Adrenal gland (tissue), 12 donors: ENCODE data around the gene RINL. TPM values are rescaled to one million over a fixed set of nuclear protein-coding genes. Genes with fewer than 3 reads are reported as not detected.
A peak's percentile ranks its signal among the peaks of the same experiment; 100 is the strongest.

Experiments
- DNase-seq, 7 donors: peaks; one replicate each; pipeline ENCODE4 v3.0.0-alpha.2; 2019 to 2020
- H3K27ac ChIP-seq, 5 donors: fragments of 200-600 bp; sonication (generic) in 4 of 5; 1 replicate in 3 of 5; 2 replicates in 2 of 5; pipeline versions ENCODE4 v1.5.1 to v1.8.0; 2016 to 2020; ENCODE audit warnings: mild to moderate bottlenecking in 1 of 5
- H3K27me3 ChIP-seq: fragments of 200-600 bp; 2 replicates; pipeline ENCODE4 v1.8.0; 2021
- H3K36me3 ChIP-seq, 2 donors: fragments of 200-600 bp; replicated peaks in 1 of 2; 1 replicate in 1 of 2; 2 replicates in 1 of 2; pipeline versions ENCODE4 v1.5.1 to v1.8.0; 2018 to 2022
- H3K4me1 ChIP-seq, 2 donors: fragments of 200-600 bp; replicated peaks in 1 of 2; 1 replicate in 1 of 2; 2 replicates in 1 of 2; pipeline versions ENCODE4 v1.5.1 to v1.8.0; 2018 to 2021
- H3K4me3 ChIP-seq, 4 donors: fragments of 200-600 bp; sonication (generic) in 3 of 4; one replicate each; pipeline ENCODE4 v1.5.1; 2016 to 2018
- H3K9me3 ChIP-seq, 3 donors: fragments of 200-600 bp; sonication (generic) in 1 of 3; replicated peaks in 1 of 3; 1 replicate in 2 of 3; 2 replicates in 1 of 3; pipeline versions ENCODE4 v1.5.1 to v1.8.0; 2016 to 2021
- POLR2A ChIP-seq, 2 donors: fragments of 450-650 bp; IDR thresholded peaks; one replicate each; pipeline ENCODE4 v1.6.1; 2017; ENCODE audit warnings: antibody characterized with exemption in 2 of 2, mild to moderate bottlenecking in 2 of 2, moderate library complexity in 1 of 2
- WGBS, 4 donors: extraction: QIAGEN DNeasy Blood & Tissue Kit in 2 of 4; methylation state at CpG; one replicate each; pipeline versions ENCODE4 v1.1.5 to v1.1.7; 2013 to 2017; 5-methylcytosine and 5-hydroxymethylcytosine counted together
- intact Hi-C, 2 donors: fragments of 100-400 bp; cut with DNase I; formaldehyde crosslinking; loops; one replicate each; pipeline versions ENCODE4 v1.14.1 to v1.15.0; 2022 to 2023
- polyA plus RNA-seq, 3 donors: library from polyadenylated mRNA; stranded (reverse); fragments of 200-250 nt in 2 of 3; fragments of 350-450 nt in 1 of 3; fragmentation: Illumina TruSeq in 1 of 3; extraction: RNeasy Lipid Tissue Mini Kit (QIAGEN cat#74804) in 1 of 3; gene quantifications; one replicate each; pipeline ENCODE4 v1.2.3, GENCODE V29; 2013 to 2014
- total RNA-seq, 9 donors: library from RNA; depleted of rRNA in 4 of 9; stranded (reverse); fragments of >200 nt in 4 of 9; fragments of 120-200 nt in 1 of 9; fragmentation: NEBNext Ultra II Directional in 1 of 9; extraction: Animal tissue kit (Norgen Biotek cat#: 25700) in 1 of 9; gene quantifications; one replicate each; pipeline versions ENCODE4 v1.1.0 to v1.2.4, GENCODE V29; 2013 to 2023
- TF ChIP-seq, protein P1 (sequence below), 6 experiments: fragments of 450-650 bp in 4 of 6; fragments of 200-600 bp in 2 of 6; sonication (generic) in 1 of 6; IDR thresholded peaks; 1 replicate in 5 of 6; 2 replicates in 1 of 6; pipeline versions ENCODE4 v1.5.1 to v1.8.0; 2016 to 2021; ENCODE audit warnings: antibody characterized with exemption in 6 of 6, mild to moderate bottlenecking in 2 of 6, moderate library complexity in 1 of 6
- donor health status: healthy with polysubstance abuse.
- donor health status: Bipolar disorder and iron deficiency.
- donor health status: DM: yes; HTN: yes; CAD: no.
- donor health status: DM: no; HTN: no; CAD: no.
- donor health status: DM: no; HTN: no; CAD: no.
- donor health status: DM: yes; HTN: yes; CAD: no.

RINL gene
- total and polyA plus RNA-seq, 12 donors: 0.54 to 24.1 (median 4.9) TPM

DNA sequence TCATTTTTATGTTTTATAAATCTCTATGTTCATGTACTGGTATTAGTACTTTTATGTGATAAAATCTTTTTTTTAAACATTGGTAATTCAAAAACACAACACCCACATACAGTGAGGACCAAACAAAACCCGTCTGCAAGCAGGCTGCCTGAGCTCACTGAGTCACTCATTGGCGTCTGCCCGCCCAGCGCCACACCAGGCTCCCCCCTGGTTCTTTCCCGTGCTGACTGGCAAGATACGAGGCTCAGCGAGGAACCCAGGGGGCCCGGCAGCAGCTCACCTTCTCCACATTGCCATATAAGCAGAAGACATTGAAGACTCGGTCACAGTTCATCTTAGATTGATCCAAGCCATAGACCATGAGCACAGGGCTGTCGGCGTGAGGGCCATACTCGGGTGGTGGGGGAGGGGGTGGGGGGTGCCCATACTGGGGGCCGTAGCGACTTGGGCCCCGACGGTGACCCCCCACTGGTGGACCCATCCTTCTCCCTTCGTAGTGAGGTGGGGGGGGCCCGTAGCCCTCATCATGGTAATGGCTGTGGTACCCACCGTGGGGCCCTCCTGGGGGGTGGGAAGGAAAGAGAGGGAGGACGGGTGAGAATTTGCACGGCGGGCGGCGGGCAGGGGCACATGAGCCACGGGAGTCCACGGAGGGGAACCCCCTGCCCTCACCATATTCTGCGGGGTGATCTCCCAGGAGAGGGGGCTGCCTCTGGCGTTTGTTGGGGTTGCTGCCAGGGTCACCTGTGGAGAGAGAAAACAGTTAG lies 38.1 kb downstream of the RINL start:
- H3K4me1 ChIP-seq: peaks cover 24 to 79% of the 10 kb centered on the region in 2 donors
- 36 to 48% (median 45%) methylated on average over 16 to 28 of the region's 28 CpGs for WGBS, 4 donors
- H3K9me3 ChIP-seq: no peaks in the 10 kb centered on the region
- peak; percentile 60 to 85 (median 80) for DNase-seq
- intact Hi-C loops: loop anchor here in 1 of 2 donors (10.0 kb wide), 1 partner anchor 105 kb away; no protein-coding TSS in a partner anchor
- H3K27me3 ChIP-seq: no peaks in the 10 kb centered on the region
- peaks cover 0 to 100% of the 10 kb centered on the region in 2 donors for H3K36me3 ChIP-seq
- TF ChIP-seq, protein P1, sequence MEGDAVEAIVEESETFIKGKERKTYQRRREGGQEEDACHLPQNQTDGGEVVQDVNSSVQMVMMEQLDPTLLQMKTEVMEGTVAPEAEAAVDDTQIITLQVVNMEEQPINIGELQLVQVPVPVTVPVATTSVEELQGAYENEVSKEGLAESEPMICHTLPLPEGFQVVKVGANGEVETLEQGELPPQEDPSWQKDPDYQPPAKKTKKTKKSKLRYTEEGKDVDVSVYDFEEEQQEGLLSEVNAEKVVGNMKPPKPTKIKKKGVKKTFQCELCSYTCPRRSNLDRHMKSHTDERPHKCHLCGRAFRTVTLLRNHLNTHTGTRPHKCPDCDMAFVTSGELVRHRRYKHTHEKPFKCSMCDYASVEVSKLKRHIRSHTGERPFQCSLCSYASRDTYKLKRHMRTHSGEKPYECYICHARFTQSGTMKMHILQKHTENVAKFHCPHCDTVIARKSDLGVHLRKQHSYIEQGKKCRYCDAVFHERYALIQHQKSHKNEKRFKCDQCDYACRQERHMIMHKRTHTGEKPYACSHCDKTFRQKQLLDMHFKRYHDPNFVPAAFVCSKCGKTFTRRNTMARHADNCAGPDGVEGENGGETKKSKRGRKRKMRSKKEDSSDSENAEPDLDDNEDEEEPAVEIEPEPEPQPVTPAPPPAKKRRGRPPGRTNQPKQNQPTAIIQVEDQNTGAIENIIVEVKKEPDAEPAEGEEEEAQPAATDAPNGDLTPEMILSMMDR (IDR thresholded peaks at IDR 0.05): no peak
- TF ChIP-seq POLR2A (IDR thresholded peaks at IDR 0.05): no peak
- H3K4me3 ChIP-seq: no peak overlapping the region
- H3K27ac ChIP-seq: peak overlapping the region in 4 of 5 donors; percentile 34 to 86 (median 74)

DNA sequence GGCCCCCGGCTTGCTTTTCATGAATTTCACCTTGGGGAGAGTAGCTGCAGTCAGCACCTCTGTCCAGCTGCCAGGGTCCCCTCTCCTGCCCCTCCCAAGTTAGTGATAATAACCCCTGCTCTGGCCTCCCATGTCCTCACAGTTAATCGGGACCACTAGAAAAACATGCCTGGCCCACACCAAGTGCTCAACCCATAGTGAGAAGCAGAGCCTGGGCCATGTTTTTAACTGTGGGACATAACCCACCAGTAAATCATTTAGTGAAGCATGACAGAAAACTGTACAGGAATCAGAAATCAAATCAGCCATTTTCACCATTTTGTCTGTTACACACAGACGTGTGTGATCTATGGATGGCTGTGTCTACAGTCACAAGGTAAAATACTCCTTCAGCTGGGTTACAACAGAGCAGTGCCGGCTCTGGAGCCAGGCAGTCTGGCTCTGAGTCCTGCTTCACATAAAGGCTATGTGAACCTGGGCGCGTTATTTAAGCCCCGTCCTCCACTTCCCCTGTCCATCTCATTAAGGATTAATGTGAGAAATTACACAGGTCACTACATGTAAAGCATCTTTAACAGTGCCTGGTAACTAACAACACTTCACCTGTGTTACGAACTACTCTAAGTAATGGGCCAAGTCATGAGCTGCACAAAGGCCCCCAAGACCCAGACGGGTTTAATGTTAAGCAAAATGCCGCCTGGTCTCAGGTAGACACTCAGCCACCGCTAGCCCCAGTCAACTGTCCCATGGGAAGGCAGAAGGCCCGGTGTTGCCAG lies 38.9 kb downstream of the RINL start:
- H3K27ac ChIP-seq: peak overlapping the region in 4 of 5 donors; percentile 34 to 86 (median 74)
- 67 to 79% (median 72%) methylated on average over 12 of the region's 12 CpGs for WGBS, 4 donors
- H3K4me1 ChIP-seq: peaks cover 24 to 72% of the 10 kb centered on the region in 2 donors
- H3K4me3 ChIP-seq: no peak overlapping the region
- H3K36me3 ChIP-seq: peaks cover 0 to 92% of the 10 kb centered on the region in 2 donors
- DNase-seq: no peak
- no peak for TF ChIP-seq POLR2A (IDR thresholded peaks at IDR 0.05)
- TF ChIP-seq, protein P1 (IDR thresholded peaks at IDR 0.05): no peak
- H3K9me3 ChIP-seq: no peaks in the 10 kb centered on the region
- intact Hi-C loops: no loop called here
- no peaks in the 10 kb centered on the region for H3K27me3 ChIP-seq

DNA sequence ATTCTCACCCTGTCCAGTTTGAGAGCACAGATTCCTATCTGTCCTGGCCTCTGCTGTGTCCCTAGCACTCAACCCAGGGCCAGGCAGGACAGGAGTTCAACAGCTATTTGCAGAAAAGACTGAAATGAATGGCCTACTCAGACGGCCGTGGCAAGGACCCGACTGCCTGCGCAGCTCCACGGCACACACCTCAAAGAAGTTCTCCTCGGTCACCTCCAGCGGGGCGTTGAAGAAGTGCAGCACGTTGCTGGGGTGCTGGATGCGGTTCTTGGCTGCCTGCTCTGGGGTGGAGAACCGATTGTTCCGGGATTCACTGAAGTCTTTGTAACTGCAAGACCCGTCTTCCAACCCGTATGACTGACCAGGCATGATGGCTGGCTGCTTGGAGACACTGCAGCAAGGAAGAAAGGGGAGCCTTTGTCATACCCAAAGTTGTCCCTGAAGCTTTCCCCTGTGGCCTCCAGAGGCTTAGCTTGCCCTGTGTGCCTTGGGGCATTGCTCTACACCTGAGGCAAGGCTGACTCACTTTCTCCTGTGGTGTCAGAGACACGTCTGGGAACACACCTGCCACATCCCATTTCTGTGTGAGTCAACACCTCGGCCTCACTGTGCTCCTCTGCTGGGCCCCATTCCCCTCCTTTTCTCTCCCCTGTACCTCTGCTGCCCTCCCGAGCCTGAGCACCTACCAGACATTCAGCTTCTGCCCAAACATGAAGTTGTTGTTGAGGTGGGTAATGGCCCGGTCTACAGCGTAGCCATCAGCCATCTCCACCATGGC lies 39.7 kb downstream of the RINL start:
- Histone ChIP-seq H3K9me3 (no peaks in the 10 kb centered on the region), H3K4me3 (no peak overlapping the region), H3K27ac (peak overlapping the region in 4 of 5 donors; percentile 17 to 86 (median 74)), H3K4me1 (peaks cover 24 to 66% of the 10 kb centered on the region in 2 donors), H3K36me3 (peaks cover 0 to 84% of the 10 kb centered on the region in 2 donors), H3K27me3 (no peaks in the 10 kb centered on the region)
- 48 to 70% (median 67%) methylated on average over 9 to 19 of the region's 19 CpGs for WGBS, 4 donors
- no peak for TF ChIP-seq POLR2A (IDR thresholded peaks at IDR 0.05)
- TF ChIP-seq, protein P1 (IDR thresholded peaks at IDR 0.05): no peak
- intact Hi-C loops: no loop called here
- no peak for DNase-seq
